Liver (tissue), 9 donors: ENCODE results near the gene ARMC9. TPM values are rescaled to one million over a fixed set of nuclear protein-coding genes. Genes with fewer than 3 reads are reported as not detected.

Experiments
- DNase-seq: peaks from one replicate; pipeline ENCODE4 v3.0.0-alpha.2; 2017; ENCODE audit warnings: low spot score
- H3K27ac ChIP-seq, 2 donors: one replicate each; pipeline ENCODE4 v1.7.0; 2013; ENCODE audit warnings: inconsistent platforms in 2 of 2, low read length in 2 of 2, control low read depth in 1 of 2, low read depth in 1 of 2, mild to moderate bottlenecking in 1 of 2
- H3K27me3 ChIP-seq, 4 donors: one replicate each; pipeline versions ENCODE4 v1.6.1 to v1.7.0; 2013; ENCODE audit warnings: low read length in 3 of 4, inconsistent platforms in 1 of 4, mild to moderate bottlenecking in 1 of 4, moderate library complexity in 1 of 4; ENCODE audit not compliant: control insufficient read depth in 4 of 4, insufficient read depth in 4 of 4
- H3K36me3 ChIP-seq, 4 donors: one replicate each; pipeline versions ENCODE4 v1.6.1 to v1.7.0; 2013; ENCODE audit warnings: low read length in 3 of 4, mild to moderate bottlenecking in 3 of 4, low read depth in 1 of 4, moderate library complexity in 1 of 4; ENCODE audit not compliant: control insufficient read depth in 4 of 4, insufficient read depth in 3 of 4
- H3K4me1 ChIP-seq, 4 donors: one replicate each; pipeline versions ENCODE4 v1.6.1 to v1.7.0; 2013; ENCODE audit warnings: low read length in 3 of 4, mild to moderate bottlenecking in 3 of 4, moderate library complexity in 1 of 4; ENCODE audit not compliant: control insufficient read depth in 4 of 4, insufficient read depth in 4 of 4
- H3K4me3 ChIP-seq, 3 donors: one replicate each; pipeline versions ENCODE4 v1.6.1 to v1.7.0; 2013; ENCODE audit warnings: low read length in 3 of 3, control low read depth in 1 of 3, low read depth in 1 of 3, mild to moderate bottlenecking in 1 of 3
- H3K9ac ChIP-seq, 2 donors: one replicate each; pipeline ENCODE4 v1.7.0; 2013; ENCODE audit warnings: low read length in 2 of 2, mild to moderate bottlenecking in 2 of 2, moderate library complexity in 2 of 2, control low read depth in 1 of 2, low read depth in 1 of 2
- H3K9me3 ChIP-seq, 4 donors: one replicate each; pipeline versions ENCODE4 v1.6.1 to v1.7.0; 2013; ENCODE audit warnings: low read length in 3 of 4; ENCODE audit not compliant: control insufficient read depth in 4 of 4
- EGR1 ChIP-seq, 2 donors: IDR thresholded peaks; 2 replicates each; pipeline ENCODE4 v1.6.1; 2016 to 2018; ENCODE audit warnings: antibody characterized with exemption in 2 of 2, low read depth in 2 of 2
- FOXA1 ChIP-seq: IDR thresholded peaks from 2 replicates; pipeline ENCODE4 v1.6.1; 2016; ENCODE audit warnings: antibody characterized with exemption
- FOXA2 ChIP-seq: IDR thresholded peaks from 2 replicates; pipeline ENCODE4 v1.6.1; 2016; ENCODE audit warnings: antibody characterized with exemption
- GABPA ChIP-seq, 2 donors: IDR thresholded peaks in 1 of 2; conservative IDR thresholded peaks in 1 of 2; 2 replicates each; pipeline ENCODE4 v1.6.1; 2016; ENCODE audit warnings: antibody characterized with exemption in 2 of 2, mild to moderate bottlenecking in 1 of 2, moderate library complexity in 1 of 2
- HNF4A ChIP-seq, 2 donors: conservative IDR thresholded peaks; 2 replicates each; pipeline ENCODE4 v1.6.1; 2016; ENCODE audit warnings: antibody characterized with exemption in 2 of 2, mild to moderate bottlenecking in 2 of 2
- HNF4G ChIP-seq: IDR thresholded peaks from 2 replicates; pipeline ENCODE4 v1.6.1; 2016; ENCODE audit warnings: antibody characterized with exemption
- JUND ChIP-seq, 2 donors: IDR thresholded peaks; 2 replicates each; pipeline ENCODE4 v1.6.1; 2016; ENCODE audit warnings: antibody characterized with exemption in 2 of 2
- NR2F2 ChIP-seq: IDR thresholded peaks from 2 replicates; pipeline ENCODE4 v1.6.1; 2016; ENCODE audit warnings: antibody characterized with exemption
- RAD21 ChIP-seq, 2 donors: IDR thresholded peaks; 2 replicates each; pipeline ENCODE4 v1.6.1; 2016; ENCODE audit warnings: antibody characterized with exemption in 2 of 2, mild to moderate bottlenecking in 2 of 2
- RXRA ChIP-seq, 2 donors: IDR thresholded peaks; 2 replicates each; pipeline ENCODE4 v1.6.1; 2017 to 2018; ENCODE audit warnings: antibody characterized with exemption in 2 of 2, mild to moderate bottlenecking in 1 of 2
- SP1 ChIP-seq: IDR thresholded peaks from 2 replicates; pipeline ENCODE4 v1.6.1; 2018; ENCODE audit warnings: antibody characterized with exemption, mild to moderate bottlenecking
- TAF1 ChIP-seq: conservative IDR thresholded peaks from 2 replicates; pipeline ENCODE4 v1.6.1; 2016; ENCODE audit warnings: antibody characterized with exemption, mild to moderate bottlenecking
- YY1 ChIP-seq: IDR thresholded peaks from 2 replicates; pipeline ENCODE4 v1.6.1; 2016; ENCODE audit warnings: antibody characterized with exemption, mild to moderate bottlenecking
- WGBS: extraction: QIAGEN DNeasy Blood & Tissue Kit; methylation state at CpG from one replicate; pipeline ENCODE4 v1.1.7; 2013; 5-methylcytosine and 5-hydroxymethylcytosine counted together
- polyA plus RNA-seq, 2 donors: library from polyadenylated mRNA; stranded (reverse) in 1 of 2; unstranded in 1 of 2; fragments of 200-250 nt in 1 of 2; fragments of >200 nt in 1 of 2; fragmentation: Nextera tagmentation in 1 of 2; extraction: Ambion mirVana in 1 of 2; gene quantifications; one replicate each; pipeline versions ENCODE4 v1.2.1 to v1.2.3, GENCODE V29; 2013 to 2015
- total RNA-seq, 2 donors: library from RNA; depleted of rRNA; stranded (reverse); fragments of >200 nt; gene quantifications; one replicate each; pipeline ENCODE4 v1.2.3, GENCODE V29; 2014
- TF ChIP-seq, protein P1 (sequence below): IDR thresholded peaks from 2 replicates; pipeline ENCODE4 v1.6.1; 2016; ENCODE audit warnings: antibody characterized with exemption
- TF ChIP-seq, protein P2 (sequence below): IDR thresholded peaks from 2 replicates; pipeline ENCODE4 v1.6.1; 2016; ENCODE audit warnings: antibody characterized with exemption
- TF ChIP-seq, protein P3 (sequence below): IDR thresholded peaks from 2 replicates; pipeline ENCODE4 v1.6.1; 2016; ENCODE audit warnings: antibody characterized with exemption, mild to moderate bottlenecking
- TF ChIP-seq, protein P4 (sequence below): fragments of 150-350 bp; IDR thresholded peaks from 2 replicates; pipeline ENCODE4 v1.5.1; 2017; ENCODE audit warnings: improper control_type of control experiment, low read depth, low read length; ENCODE audit not compliant: missing input control
- donor health status: healthy.
- donor health status: healthy.
- donor health status: healthy.
- donor health status: healthy.
- donor health status: healthy.

Gene ARMC9
- total and polyA plus RNA-seq, 4 donors = 1.1 to 2.3 (median 1.8) TPM

DNA sequence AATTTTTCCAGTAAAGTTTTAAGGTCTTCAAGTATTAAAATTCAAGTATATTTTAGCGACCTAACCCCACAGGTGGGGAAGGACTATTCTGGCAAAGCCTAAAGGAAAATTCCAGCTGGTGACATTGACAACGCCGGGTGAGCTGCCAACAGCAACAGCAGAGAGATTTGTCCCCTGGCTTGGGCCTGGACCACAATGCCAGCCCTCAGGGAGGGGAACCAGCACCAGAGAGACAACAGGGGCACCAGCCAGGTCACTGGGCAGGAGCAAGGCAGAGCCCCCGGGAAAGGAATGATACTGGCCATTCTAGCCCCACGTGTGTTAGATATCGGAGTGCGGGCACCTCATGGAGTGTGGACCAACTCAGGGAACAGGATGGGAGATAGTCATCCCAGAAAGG lies 95.7 kb downstream of the ARMC9 start (continued):
- TF ChIP-seq YY1 = no peak
- TF ChIP-seq RAD21 (IDR thresholded peaks at IDR 0.05) = no peak
- TF ChIP-seq HNF4G = no peak
- TF ChIP-seq TAF1 = no peak
- no peak for TF ChIP-seq GABPA (IDR thresholded peaks at IDR 0.05 in 1 of 2, conservative IDR thresholded peaks at IDR 0.05 in 1 of 2)
- TF ChIP-seq, protein P1, sequence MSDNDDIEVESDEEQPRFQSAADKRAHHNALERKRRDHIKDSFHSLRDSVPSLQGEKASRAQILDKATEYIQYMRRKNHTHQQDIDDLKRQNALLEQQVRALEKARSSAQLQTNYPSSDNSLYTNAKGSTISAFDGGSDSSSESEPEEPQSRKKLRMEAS = no peak
- no peak for TF ChIP-seq HNF4A (conservative IDR thresholded peaks at IDR 0.05)

DNA sequence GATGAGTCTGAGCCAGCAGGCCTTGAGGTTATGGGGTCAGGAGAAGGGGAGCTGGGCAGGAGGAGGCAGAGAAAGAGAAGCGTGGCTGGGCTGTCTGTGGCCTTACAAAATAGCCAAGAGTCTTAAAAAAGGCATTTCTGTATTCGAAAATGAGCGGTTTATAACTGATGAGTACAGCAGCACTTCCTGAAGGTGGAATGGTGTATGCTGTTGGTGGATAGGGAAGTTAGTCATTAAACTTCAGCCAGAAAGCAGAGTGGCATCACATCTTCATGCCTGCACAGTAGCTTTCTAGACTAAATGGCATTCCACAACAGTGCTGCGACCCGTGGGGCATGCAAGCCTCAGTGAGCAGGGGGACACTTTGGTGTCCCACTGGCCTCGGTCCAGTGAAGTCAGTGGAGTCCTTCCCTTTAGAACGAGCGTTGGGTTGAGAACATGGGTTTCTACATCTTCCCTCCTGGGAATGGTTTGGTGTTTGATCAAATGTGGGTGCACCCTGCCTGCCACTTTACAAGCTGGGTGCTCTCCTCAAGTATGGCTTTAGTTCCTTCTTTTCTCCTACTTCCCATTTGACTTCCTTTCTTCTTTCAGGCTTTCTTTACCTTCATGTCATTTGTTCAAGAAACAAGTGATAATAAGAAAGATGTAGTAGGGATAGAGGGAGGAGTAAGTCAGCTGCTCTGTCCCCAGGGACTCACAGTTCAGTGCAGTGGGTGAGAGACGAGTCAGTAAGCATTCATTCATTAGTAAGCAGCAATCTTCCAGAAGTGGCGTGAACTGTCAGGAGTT lies 96.3 kb downstream of the ARMC9 start:
- Histone ChIP-seq H3K9ac (no peak overlapping the region), H3K9me3 (no peaks in the 10 kb centered on the region), H3K4me1 (no peaks in the 10 kb centered on the region), H3K4me3 (no peak overlapping the region), H3K27ac (no peak overlapping the region), H3K36me3 (no peaks in the 10 kb centered on the region), H3K27me3 (no peaks in the 10 kb centered on the region)
- DNase-seq = no peak
- TF ChIP-seq EGR1 (IDR thresholded peaks at IDR 0.05; ENCODE audit: low read depth in 2 of 2) (no peak), NR2F2 (no peak), JUND (IDR thresholded peaks at IDR 0.05) (no peak), GABPA (IDR thresholded peaks at IDR 0.05 in 1 of 2, conservative IDR thresholded peaks at IDR 0.05 in 1 of 2) (no peak), HNF4A (conservative IDR thresholded peaks at IDR 0.05) (no peak), RXRA (IDR thresholded peaks at IDR 0.05) (no peak)
- TF ChIP-seq, protein P2, sequence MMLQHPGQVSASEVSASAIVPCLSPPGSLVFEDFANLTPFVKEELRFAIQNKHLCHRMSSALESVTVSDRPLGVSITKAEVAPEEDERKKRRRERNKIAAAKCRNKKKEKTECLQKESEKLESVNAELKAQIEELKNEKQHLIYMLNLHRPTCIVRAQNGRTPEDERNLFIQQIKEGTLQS = no peak
- TF ChIP-seq, protein P1 = no peak
- WGBS = 82% methylated on average over 10 of the region's 10 CpGs

DNA sequence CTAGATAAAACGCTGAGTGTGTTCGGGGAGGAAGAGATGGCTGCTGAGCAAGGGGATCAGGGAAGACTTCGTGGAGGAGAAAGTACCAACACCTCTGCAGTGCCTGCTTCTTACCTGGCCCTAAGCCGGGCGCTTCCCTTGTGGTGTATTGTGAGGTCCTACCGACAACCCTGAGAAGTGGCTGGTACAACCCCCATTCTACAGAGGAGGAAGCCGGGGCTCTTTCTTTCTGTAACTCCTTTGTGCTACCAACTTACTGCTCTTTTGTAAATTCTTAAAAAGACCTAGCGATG lies 96.9 kb downstream of the ARMC9 start:
- no peaks in the 10 kb centered on the region for H3K4me1 ChIP-seq
- no peak overlapping the region for H3K9ac ChIP-seq
- 89% methylated on average over 8 of the region's 8 CpGs for WGBS
- no peak overlapping the region for H3K27ac ChIP-seq
- H3K36me3 ChIP-seq = no peaks in the 10 kb centered on the region
- no peak for DNase-seq
- no peak for TF ChIP-seq JUND (IDR thresholded peaks at IDR 0.05)
- TF ChIP-seq EGR1 (IDR thresholded peaks at IDR 0.05; ENCODE audit: low read depth in 2 of 2) = no peak
- TF ChIP-seq TAF1 = no peak
- TF ChIP-seq, protein P1 = no peak
- no peak for TF ChIP-seq SP1
- no peak for TF ChIP-seq YY1
- TF ChIP-seq RAD21 (IDR thresholded peaks at IDR 0.05) = no peak
- no peak for TF ChIP-seq HNF4G
- TF ChIP-seq, protein P3, sequence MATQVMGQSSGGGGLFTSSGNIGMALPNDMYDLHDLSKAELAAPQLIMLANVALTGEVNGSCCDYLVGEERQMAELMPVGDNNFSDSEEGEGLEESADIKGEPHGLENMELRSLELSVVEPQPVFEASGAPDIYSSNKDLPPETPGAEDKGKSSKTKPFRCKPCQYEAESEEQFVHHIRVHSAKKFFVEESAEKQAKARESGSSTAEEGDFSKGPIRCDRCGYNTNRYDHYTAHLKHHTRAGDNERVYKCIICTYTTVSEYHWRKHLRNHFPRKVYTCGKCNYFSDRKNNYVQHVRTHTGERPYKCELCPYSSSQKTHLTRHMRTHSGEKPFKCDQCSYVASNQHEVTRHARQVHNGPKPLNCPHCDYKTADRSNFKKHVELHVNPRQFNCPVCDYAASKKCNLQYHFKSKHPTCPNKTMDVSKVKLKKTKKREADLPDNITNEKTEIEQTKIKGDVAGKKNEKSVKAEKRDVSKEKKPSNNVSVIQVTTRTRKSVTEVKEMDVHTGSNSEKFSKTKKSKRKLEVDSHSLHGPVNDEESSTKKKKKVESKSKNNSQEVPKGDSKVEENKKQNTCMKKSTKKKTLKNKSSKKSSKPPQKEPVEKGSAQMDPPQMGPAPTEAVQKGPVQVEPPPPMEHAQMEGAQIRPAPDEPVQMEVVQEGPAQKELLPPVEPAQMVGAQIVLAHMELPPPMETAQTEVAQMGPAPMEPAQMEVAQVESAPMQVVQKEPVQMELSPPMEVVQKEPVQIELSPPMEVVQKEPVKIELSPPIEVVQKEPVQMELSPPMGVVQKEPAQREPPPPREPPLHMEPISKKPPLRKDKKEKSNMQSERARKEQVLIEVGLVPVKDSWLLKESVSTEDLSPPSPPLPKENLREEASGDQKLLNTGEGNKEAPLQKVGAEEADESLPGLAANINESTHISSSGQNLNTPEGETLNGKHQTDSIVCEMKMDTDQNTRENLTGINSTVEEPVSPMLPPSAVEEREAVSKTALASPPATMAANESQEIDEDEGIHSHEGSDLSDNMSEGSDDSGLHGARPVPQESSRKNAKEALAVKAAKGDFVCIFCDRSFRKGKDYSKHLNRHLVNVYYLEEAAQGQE = no peak
- TF ChIP-seq NR2F2 = no peak
- TF ChIP-seq RXRA (IDR thresholded peaks at IDR 0.05) = no peak
- TF ChIP-seq, protein P4, sequence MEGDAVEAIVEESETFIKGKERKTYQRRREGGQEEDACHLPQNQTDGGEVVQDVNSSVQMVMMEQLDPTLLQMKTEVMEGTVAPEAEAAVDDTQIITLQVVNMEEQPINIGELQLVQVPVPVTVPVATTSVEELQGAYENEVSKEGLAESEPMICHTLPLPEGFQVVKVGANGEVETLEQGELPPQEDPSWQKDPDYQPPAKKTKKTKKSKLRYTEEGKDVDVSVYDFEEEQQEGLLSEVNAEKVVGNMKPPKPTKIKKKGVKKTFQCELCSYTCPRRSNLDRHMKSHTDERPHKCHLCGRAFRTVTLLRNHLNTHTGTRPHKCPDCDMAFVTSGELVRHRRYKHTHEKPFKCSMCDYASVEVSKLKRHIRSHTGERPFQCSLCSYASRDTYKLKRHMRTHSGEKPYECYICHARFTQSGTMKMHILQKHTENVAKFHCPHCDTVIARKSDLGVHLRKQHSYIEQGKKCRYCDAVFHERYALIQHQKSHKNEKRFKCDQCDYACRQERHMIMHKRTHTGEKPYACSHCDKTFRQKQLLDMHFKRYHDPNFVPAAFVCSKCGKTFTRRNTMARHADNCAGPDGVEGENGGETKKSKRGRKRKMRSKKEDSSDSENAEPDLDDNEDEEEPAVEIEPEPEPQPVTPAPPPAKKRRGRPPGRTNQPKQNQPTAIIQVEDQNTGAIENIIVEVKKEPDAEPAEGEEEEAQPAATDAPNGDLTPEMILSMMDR = no peak
- TF ChIP-seq FOXA1 = no peak
- TF ChIP-seq, protein P2 = no peak
- TF ChIP-seq FOXA2 = no peak
- TF ChIP-seq HNF4A (conservative IDR thresholded peaks at IDR 0.05) = no peak
- H3K27me3 ChIP-seq = no peaks in the 10 kb centered on the region
- no peaks in the 10 kb centered on the region for H3K9me3 ChIP-seq
- H3K4me3 ChIP-seq = no peak overlapping the region
